ENCODE measurements around the gene ADARB1. TPM values are rescaled to one million over a fixed set of nuclear protein-coding genes. Genes with fewer than 3 reads are reported as not detected.

The ADARB1 gene
- total and polyA plus RNA-seq, 9 of the 15 experiments (the other 6 are each of a cell fraction or from before 2014, with no cell fraction given): 6.7 to 16.0 (median 8.3) TPM

DNA sequence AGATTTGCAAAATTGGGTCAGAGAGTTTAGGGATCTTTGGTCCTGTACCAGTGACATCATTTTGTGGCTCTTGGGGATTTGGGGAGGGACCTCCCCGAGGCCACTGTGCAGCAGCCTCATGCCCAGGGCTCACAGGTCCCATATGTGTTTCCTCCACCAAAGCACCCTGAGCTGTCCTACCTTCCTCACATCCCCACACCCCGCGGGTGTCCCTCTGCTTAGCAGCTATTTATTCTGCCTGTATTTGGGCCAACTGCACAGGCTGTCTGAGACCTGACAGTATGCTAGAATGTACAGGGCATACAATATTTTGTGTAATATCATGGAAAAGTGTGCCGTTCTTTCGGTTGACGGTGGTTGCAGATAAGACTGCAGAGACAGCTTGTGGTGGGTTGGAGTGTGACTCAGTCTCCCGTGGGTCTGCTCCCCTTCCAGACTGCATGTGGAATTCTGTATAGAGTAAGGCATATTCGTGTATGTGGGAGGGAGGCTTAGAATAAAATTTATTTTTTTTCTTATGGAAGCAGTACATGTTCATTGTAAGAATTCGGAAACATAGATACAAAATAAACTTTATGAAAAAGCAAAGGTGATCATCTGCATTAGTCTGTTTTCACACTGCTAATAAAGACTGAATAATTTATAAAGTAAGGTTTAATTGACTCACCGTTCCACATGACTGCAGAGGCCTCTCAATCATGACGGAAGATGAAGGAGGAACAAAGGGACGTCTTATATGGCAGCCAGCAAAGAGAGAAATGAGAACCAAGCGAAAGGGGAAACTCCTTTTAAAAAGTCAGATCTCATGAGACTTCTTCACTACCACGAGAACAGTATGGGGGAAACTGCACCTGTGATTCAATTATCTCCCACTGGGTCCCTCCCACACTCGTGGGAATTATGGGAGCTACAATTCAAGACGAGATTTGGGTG is 84.4 kb downstream of the ADARB1 start (continued):
- TF ChIP-seq, protein P1, sequence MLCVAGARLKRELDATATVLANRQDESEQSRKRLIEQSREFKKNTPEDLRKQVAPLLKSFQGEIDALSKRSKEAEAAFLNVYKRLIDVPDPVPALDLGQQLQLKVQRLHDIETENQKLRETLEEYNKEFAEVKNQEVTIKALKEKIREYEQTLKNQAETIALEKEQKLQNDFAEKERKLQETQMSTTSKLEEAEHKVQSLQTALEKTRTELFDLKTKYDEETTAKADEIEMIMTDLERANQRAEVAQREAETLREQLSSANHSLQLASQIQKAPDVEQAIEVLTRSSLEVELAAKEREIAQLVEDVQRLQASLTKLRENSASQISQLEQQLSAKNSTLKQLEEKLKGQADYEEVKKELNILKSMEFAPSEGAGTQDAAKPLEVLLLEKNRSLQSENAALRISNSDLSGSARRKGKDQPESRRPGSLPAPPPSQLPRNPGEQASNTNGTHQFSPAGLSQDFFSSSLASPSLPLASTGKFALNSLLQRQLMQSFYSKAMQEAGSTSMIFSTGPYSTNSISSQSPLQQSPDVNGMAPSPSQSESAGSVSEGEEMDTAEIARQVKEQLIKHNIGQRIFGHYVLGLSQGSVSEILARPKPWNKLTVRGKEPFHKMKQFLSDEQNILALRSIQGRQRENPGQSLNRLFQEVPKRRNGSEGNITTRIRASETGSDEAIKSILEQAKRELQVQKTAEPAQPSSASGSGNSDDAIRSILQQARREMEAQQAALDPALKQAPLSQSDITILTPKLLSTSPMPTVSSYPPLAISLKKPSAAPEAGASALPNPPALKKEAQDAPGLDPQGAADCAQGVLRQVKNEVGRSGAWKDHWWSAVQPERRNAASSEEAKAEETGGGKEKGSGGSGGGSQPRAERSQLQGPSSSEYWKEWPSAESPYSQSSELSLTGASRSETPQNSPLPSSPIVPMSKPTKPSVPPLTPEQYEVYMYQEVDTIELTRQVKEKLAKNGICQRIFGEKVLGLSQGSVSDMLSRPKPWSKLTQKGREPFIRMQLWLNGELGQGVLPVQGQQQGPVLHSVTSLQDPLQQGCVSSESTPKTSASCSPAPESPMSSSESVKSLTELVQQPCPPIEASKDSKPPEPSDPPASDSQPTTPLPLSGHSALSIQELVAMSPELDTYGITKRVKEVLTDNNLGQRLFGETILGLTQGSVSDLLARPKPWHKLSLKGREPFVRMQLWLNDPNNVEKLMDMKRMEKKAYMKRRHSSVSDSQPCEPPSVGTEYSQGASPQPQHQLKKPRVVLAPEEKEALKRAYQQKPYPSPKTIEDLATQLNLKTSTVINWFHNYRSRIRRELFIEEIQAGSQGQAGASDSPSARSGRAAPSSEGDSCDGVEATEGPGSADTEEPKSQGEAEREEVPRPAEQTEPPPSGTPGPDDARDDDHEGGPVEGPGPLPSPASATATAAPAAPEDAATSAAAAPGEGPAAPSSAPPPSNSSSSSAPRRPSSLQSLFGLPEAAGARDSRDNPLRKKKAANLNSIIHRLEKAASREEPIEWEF (CRISPR knock-in tag; IDR thresholded peaks at IDR 0.05): no peak
- TF ChIP-seq ZNF324 (CRISPR knock-in tag; IDR thresholded peaks at IDR 0.05): no peak
- TF ChIP-seq EWSR1 (IDR thresholded peaks at IDR 0.05; ENCODE audit: borderline replicate concordance, low read depth, partially characterized antibody): no peak
- TF ChIP-seq ASH1L (IDR thresholded peaks at IDR 0.05; ENCODE audit: borderline replicate concordance, low read depth, partially characterized antibody): no peak
- TF ChIP-seq, protein P2, sequence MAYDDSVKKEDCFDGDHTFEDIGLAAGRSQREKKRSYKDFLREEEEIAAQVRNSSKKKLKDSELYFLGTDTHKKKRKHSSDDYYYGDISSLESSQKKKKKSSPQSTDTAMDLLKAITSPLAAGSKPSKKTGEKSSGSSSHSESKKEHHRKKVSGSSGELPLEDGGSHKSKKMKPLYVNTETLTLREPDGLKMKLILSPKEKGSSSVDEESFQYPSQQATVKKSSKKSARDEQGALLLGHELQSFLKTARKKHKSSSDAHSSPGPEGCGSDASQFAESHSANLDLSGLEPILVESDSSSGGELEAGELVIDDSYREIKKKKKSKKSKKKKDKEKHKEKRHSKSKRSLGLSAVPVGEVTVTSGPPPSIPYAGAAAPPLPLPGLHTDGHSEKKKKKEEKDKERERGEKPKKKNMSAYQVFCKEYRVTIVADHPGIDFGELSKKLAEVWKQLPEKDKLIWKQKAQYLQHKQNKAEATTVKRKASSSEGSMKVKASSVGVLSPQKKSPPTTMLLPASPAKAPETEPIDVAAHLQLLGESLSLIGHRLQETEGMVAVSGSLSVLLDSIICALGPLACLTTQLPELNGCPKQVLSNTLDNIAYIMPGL (CRISPR knock-in tag; IDR thresholded peaks at IDR 0.05): no peak
- TF ChIP-seq, protein P3, sequence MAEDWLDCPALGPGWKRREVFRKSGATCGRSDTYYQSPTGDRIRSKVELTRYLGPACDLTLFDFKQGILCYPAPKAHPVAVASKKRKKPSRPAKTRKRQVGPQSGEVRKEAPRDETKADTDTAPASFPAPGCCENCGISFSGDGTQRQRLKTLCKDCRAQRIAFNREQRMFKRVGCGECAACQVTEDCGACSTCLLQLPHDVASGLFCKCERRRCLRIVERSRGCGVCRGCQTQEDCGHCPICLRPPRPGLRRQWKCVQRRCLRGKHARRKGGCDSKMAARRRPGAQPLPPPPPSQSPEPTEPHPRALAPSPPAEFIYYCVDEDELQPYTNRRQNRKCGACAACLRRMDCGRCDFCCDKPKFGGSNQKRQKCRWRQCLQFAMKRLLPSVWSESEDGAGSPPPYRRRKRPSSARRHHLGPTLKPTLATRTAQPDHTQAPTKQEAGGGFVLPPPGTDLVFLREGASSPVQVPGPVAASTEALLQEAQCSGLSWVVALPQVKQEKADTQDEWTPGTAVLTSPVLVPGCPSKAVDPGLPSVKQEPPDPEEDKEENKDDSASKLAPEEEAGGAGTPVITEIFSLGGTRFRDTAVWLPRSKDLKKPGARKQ (CRISPR knock-in tag; IDR thresholded peaks at IDR 0.05): no peak
- TF ChIP-seq FOSL1 (tag; conservative IDR thresholded peaks at IDR 0.05): no peak
- no peak for TF ChIP-seq FOXK2 (conservative IDR thresholded peaks at IDR 0.05 in 1 of 2, IDR thresholded peaks at IDR 0.05 in 1 of 2; ENCODE audit: low read depth in 2 of 2)
- no peak for TF ChIP-seq OTX1 (CRISPR knock-in tag; IDR thresholded peaks at IDR 0.05)

All from K562 (cell line).